Stromal cell of bone marrow (primary cell): ENCODE results near the gene ESF1.

Experiments used
- DNase-seq: peaks from one replicate; pipeline ENCODE4 v3.0.0-alpha.2; 2012; ENCODE audit warnings: low read depth

ESF1 gene

DNA sequence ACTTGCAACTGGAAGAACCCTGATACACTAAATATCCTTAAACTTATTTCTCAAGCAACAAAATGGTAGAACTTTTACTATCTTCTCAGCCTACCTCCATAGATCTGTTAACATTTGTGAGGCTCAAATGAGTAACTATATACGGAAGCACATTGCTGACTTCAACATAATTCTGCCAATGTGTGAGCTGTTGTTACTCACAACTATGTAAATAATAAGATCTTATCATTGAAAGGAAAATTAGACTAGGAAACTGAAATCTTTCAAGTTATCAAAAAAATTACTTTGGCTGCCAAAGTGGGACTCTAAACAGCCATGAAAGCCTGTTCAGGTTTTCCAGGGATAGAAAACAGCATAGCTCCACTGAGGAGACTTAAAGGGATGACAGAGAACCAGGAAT is 105.8 kb downstream of the ESF1 start:
- DNase-seq, result no peak

DNA sequence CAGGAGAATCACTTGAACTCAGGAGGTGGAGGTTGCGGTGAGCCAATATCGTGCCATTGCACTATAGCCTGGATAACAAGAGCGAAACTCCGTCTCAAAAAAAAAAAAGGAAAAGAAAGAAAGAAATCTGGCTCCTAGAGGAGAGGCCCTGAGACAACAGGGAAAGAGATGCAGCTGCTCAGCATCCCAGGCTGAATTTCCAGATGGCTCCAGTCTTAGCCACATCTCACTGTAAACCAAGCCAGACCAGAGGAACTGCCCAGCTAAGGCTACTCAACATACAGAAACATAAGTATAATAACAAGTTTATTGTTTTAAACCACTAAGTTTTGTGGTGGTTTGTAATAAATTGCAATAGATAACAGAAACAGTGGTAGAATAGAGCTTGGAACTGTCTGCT is 107.5 kb downstream of the ESF1 start:
- no peak for DNase-seq

DNA sequence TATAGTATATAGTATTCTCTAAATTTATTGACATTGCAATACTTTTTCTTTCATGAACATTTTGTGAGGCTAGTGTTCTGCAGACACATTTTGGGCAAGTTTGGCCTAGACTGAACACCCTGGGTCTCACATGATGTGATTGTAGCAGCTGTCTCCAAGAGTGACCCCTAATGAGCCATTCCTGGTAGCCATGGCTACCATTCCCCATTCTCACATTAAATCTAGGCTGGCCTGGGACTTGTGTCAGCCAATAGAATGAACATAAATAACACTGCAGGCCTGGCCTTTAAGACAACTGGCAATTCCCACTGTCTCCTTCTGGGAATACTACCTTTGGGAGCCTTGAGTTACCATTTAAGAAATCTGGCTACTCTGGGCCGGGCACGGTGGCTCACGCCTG is 108.0 kb downstream of the ESF1 start:
- DNase-seq, result no peak

DNA sequence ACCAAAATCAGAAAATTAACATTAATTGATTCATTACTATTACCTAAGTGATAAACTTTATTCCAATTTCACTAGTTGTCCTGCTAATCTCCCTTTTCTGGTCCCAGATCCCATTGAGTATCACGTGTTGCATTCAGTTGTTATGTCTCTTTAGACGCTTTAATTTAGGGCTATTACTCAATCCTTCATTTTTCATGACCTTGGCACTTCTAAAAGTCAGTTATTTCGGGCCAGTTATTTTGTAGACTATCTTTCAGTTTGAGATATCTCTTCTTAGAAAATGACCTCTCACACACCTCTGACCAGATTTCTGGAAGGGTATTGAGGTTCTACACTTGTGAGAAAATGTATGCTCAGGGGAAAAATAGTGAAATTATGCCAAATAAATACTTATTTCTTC is 112.0 kb downstream of the ESF1 start:
- DNase-seq, result no peak

DNA sequence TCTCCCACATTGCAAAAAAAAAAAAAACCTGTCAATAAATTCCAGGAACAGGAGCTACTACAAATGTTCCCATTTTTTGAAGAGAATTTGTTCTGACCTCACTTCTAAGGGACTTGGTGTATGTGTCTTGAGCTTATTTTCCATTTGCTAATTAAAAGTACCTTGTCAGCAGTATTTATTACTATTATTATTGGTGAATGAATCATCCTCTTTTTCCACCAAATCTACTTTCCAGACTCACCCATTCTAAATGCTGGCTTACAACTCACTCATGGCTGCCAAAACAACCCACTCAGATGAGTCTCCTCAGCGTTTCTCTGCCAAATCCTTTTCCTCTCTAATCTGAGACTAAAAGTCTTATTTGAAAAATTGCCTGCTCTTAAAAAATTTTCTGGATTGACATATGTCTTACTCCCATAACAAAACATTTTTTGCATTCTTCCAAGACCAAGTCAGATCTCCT is 112.8 kb downstream of the ESF1 start:
- DNase-seq, result peak; percentile 96

DNA sequence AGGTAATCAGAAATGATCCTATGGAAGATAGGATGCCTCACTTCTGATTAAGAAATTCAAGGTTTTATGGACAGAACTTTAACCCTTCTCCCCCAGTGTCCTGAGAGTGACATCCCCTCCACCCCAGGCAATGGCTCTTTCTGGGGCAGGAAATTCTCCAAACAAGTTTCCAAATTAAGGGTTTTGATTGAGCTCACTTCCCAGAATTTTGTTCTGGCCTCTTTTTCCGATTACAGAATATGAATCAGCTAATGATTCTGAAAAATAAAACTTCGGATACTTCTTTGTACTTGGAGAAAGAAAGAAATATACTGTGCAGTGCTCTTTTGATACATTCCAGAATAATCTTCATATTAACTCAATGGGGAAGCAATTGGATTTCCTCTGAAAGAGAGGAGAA is 113.2 kb downstream of the ESF1 start:
- DNase-seq, result no peak

DNA sequence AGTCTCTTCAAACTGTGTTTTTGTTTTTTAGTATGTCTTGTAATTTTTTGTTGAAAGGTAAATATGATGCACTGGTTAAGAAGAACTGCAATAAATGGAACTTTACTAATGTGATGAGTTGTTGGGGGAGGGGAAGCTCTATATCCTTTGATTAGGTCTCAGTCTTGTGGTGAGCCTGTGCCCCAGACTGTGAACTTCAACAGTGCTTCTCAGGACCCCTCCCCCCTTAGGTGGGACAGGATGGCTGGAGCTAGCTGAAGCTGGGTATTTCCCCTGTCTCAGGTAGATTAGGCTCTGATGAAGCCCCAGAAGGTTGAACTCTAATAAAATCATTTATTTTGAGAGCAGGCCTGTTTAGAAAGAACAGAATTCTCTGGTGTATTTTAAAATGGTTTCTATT is 114.6 kb downstream of the ESF1 start:
- DNase-seq, result no peak

DNA sequence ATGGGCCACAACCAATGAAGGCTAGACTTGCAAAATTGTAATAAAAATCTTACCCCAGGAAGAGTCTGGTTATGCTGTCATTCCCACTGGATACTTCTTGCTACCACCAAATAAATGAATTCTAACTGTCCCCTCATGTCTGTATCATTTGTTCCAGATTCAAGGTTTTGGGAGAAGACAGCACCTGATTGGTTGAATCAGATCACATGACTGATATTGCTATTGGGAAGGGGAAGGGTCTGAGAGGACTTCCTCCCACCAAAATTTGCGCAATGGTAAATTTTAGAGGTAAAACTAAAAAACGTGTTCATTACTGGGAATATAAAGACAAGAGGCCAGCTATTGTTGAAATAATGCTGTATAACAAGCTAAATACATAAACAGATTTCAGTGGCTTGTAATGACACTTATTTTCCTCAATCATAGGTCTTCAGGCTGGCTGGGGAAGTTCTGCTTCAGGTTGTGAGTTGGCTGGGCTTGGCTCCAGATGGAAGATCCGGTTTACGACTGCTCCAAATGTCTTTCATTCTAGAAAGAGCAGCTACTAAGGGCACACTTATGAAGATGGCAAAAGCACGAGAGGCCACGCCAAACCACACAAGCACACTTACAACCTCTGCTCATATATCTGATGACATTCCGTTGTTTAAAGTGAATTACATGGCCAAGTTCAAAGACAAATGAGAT is 118.9 kb downstream of the ESF1 start:
- no peak for DNase-seq
